ENCODE measurements around the gene CLEC10A.
A peak's percentile ranks its signal among the peaks of the same experiment; 100 is the strongest.

CLEC10A gene

GRCh38 chr17:7034955-7035590, 45.0 kb downstream of the CLEC10A start:
- peak overlapping the region; percentile 62 for H3K27ac ChIP-seq (ENCODE audit: extremely low read depth, low read depth, low read length)
- ChIA-PET POLR2A (interaction anchor here (0.6 to 1.7 kb wide), 19 partner anchors 7 to 394 kb away, joined by 3 to 21 read pairs (median 4); partner anchors contain the start of genes ACADVL, BCL6B, DLG4 and KIAA0753), CTCF (interaction anchor here (0.7 to 3.5 kb wide), 5 partner anchors 11 to 294 kb away, joined by 3 to 33 read pairs (median 4); no protein-coding TSS in a partner anchor)
- 0 out of 2 replicates have a peak, but pooled peaks have one; percentile 57 for TF ChIP-seq ZFP37 (tag by site-specific recombination; IDR thresholded peaks at IDR 0.05)
- no peak for TF ChIP-seq ZNF221 (tag by site-specific recombination; IDR thresholded peaks at IDR 0.05; ENCODE audit: borderline replicate concordance)
- 0 out of 2 replicates have a peak, but pooled peaks have one; percentile 8 for TF ChIP-seq ZNF398 (tag by site-specific recombination; IDR thresholded peaks at IDR 0.05)
- 0 out of 2 replicates have a peak, but pooled peaks have one; percentile 13 for TF ChIP-seq ZNF600 (tag by site-specific recombination; IDR thresholded peaks at IDR 0.05)
- peak overlapping the region; percentile 79 for H3K4me3 ChIP-seq (ENCODE audit: low read depth, low read length)
- H3K9me3 ChIP-seq (ENCODE audit: control insufficient read depth, insufficient read depth, low read depth, low read length), result no peaks in the 10 kb centered on the region
- peaks cover 0 to 4% of the 10 kb centered on the region in 2 experiments; a peak in 1 of 3 replicates for H3K36me3 ChIP-seq (ENCODE audit: control insufficient read depth in 2 of 2, insufficient read depth in 1 of 2, low read length in 2 of 2)
- H3K4me1 ChIP-seq (ENCODE audit: control insufficient read depth, insufficient read depth, low read length), result 0 out of 2 replicates have a peak, but pooled peaks cover 2% of the 10 kb centered on the region

GRCh38 chr17:7029659-7030058, 50.4 kb downstream of the CLEC10A start:
- POLR2A ChIA-PET, result no interaction called here
- TF ChIP-seq ZXDB (tag by site-specific recombination; IDR thresholded peaks at IDR 0.05) (no peak), ZNF596 (tag by site-specific recombination; IDR thresholded peaks at IDR 0.05) (no peak), TRIM28 (IDR thresholded peaks at IDR 0.05; ENCODE audit: borderline replicate concordance, low read length) (no peak), ZNF112 (tag by site-specific recombination; IDR thresholded peaks at IDR 0.05) (no peak)
- CTCF ChIA-PET, result interaction anchor here (3.1 kb wide), 1 partner anchor 16 kb away, joined by 13 read pairs; no protein-coding TSS in a partner anchor
- no peaks in the 10 kb centered on the region for H3K9me3 ChIP-seq (ENCODE audit: control insufficient read depth, insufficient read depth, low read depth, low read length)
- H3K27ac ChIP-seq (ENCODE audit: extremely low read depth, low read depth, low read length), result no peak overlapping the region
- no peaks in the 10 kb centered on the region for H3K36me3 ChIP-seq (ENCODE audit: control insufficient read depth in 2 of 2, insufficient read depth in 1 of 2, low read length in 2 of 2)
- H3K4me1 ChIP-seq (ENCODE audit: control insufficient read depth, insufficient read depth, low read length), result no peaks in the 10 kb centered on the region
- no peak overlapping the region for H3K4me3 ChIP-seq (ENCODE audit: low read depth, low read length)

GRCh38 chr17:7029096-7029495, 51.0 kb downstream of the CLEC10A start:
- ChIA-PET CTCF (interaction anchor here (3.1 kb wide), 1 partner anchor 17 kb away, joined by 13 read pairs; no protein-coding TSS in a partner anchor), POLR2A (no interaction called here)
- no peak for TF ChIP-seq ZNF518A (tag by site-specific recombination; conservative IDR thresholded peaks at IDR 0.05; ENCODE audit: low read depth)
- TF ChIP-seq ZNF704 (tag by site-specific recombination; IDR thresholded peaks at IDR 0.05), result no peak
- no peak for TF ChIP-seq BCL11A (tag by site-specific recombination; IDR thresholded peaks at IDR 0.05; ENCODE audit: low read depth)
- TF ChIP-seq KLF7 (tag by site-specific recombination; IDR thresholded peaks at IDR 0.05; ENCODE audit: borderline replicate concordance), result no peak
- no peak for TF ChIP-seq ZNF501 (tag by site-specific recombination; IDR thresholded peaks at IDR 0.05)
- no peak for TF ChIP-seq ZNF114 (tag by site-specific recombination; IDR thresholded peaks at IDR 0.05)
- TF ChIP-seq GLI4 (tag by site-specific recombination; IDR thresholded peaks at IDR 0.05), result no peak
- TF ChIP-seq ZNF266 (tag by site-specific recombination; IDR thresholded peaks at IDR 0.05; ENCODE audit: low read depth), result no peak
- no peak for TF ChIP-seq ZNF416 (tag by site-specific recombination; IDR thresholded peaks at IDR 0.05)
- TF ChIP-seq ZSCAN5A (tag by site-specific recombination; IDR thresholded peaks at IDR 0.05), result no peak
- TF ChIP-seq ZNF843 (tag by site-specific recombination; IDR thresholded peaks at IDR 0.05), result no peak
- H3K36me3 ChIP-seq (ENCODE audit: control insufficient read depth in 2 of 2, insufficient read depth in 1 of 2, low read length in 2 of 2), result no peaks in the 10 kb centered on the region
- H3K27ac ChIP-seq (ENCODE audit: extremely low read depth, low read depth, low read length), result no peak overlapping the region
- no peaks in the 10 kb centered on the region for H3K9me3 ChIP-seq (ENCODE audit: control insufficient read depth, insufficient read depth, low read depth, low read length)
- no peak overlapping the region for H3K4me3 ChIP-seq (ENCODE audit: low read depth, low read length)
- H3K4me1 ChIP-seq (ENCODE audit: control insufficient read depth, insufficient read depth, low read length), result no peaks in the 10 kb centered on the region

Data from HEK293 (cell line).